Measurements from ENCODE around the gene FLRT1.

DNA sequence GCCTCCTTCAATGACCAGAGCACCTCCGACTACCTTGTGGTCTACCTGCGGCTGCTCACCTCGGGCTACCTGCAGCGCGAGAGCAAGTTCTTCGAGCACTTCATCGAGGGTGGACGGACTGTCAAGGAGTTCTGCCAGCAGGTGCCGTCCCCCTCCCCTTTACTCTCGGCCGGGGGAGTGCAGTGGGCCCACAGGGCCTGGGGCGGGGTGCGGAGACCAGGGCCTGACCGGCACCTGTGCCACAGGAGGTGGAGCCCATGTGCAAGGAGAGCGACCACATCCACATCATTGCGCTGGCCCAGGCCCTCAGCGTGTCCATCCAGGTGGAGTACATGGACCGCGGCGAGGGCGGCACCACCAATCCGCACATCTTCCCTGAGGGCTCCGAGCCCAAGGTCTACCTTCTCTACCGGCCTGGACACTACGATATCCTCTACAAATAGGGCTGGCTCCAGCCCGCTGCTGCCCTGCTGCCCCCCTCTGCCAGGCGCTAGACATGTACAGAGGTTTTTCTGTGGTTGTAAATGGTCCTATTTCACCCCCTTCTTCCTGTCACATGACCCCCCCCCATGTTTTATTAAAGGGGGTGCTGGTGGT is 38.5 kb upstream of the FLRT1 start:
- TF ChIP-seq, protein P1, sequence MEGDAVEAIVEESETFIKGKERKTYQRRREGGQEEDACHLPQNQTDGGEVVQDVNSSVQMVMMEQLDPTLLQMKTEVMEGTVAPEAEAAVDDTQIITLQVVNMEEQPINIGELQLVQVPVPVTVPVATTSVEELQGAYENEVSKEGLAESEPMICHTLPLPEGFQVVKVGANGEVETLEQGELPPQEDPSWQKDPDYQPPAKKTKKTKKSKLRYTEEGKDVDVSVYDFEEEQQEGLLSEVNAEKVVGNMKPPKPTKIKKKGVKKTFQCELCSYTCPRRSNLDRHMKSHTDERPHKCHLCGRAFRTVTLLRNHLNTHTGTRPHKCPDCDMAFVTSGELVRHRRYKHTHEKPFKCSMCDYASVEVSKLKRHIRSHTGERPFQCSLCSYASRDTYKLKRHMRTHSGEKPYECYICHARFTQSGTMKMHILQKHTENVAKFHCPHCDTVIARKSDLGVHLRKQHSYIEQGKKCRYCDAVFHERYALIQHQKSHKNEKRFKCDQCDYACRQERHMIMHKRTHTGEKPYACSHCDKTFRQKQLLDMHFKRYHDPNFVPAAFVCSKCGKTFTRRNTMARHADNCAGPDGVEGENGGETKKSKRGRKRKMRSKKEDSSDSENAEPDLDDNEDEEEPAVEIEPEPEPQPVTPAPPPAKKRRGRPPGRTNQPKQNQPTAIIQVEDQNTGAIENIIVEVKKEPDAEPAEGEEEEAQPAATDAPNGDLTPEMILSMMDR (IDR thresholded peaks at IDR 0.05) = no peak
- no peak for TF ChIP-seq EP300 (IDR thresholded peaks at IDR 0.05; ENCODE audit: low read depth)
- TF ChIP-seq POLR2A (IDR thresholded peaks at IDR 0.05) = no peak
